Heart right ventricle (tissue), 16 donors: ENCODE results near the gene UBE2O. TPM values are rescaled to one million over a fixed set of nuclear protein-coding genes. Genes with fewer than 3 reads are reported as not detected.
A peak's percentile ranks its signal among the peaks of the same experiment; 100 is the strongest.

Experiments
- ATAC-seq, 8 donors: fragments of 200-7000 bp; cut with Tn5 transposase; one replicate each; pipeline ENCODE4 v1.9.1; 2020; ENCODE audit warnings: mild to moderate bottlenecking in 8 of 8, moderate library complexity in 8 of 8, moderate number of reproducible peaks in 1 of 8
- DNase-seq, 2 donors: peaks; one replicate each; pipeline ENCODE4 v3.0.0-alpha.2; 2020
- H3K27ac ChIP-seq, 10 donors: fragments of 200-600 bp; sonication (generic) in 2 of 10; one replicate each; pipeline versions ENCODE4 v1.5.0 to v1.8.0; 2020 to 2022; ENCODE audit warnings: mild to moderate bottlenecking in 3 of 10
- H3K27me3 ChIP-seq, 7 donors: fragments of 200-600 bp; one replicate each; pipeline ENCODE4 v1.8.0; 2021 to 2022; ENCODE audit warnings: mild to moderate bottlenecking in 2 of 7
- H3K36me3 ChIP-seq, 9 donors: fragments of 200-600 bp; sonication (generic) in 1 of 9; one replicate each; pipeline versions ENCODE4 v1.5.0 to v1.8.0; 2020 to 2022; ENCODE audit warnings: mild to moderate bottlenecking in 2 of 9
- H3K4me1 ChIP-seq, 9 donors: fragments of 200-600 bp; sonication (generic) in 1 of 9; one replicate each; pipeline versions ENCODE4 v1.5.0 to v1.8.0; 2020 to 2022; ENCODE audit warnings: mild to moderate bottlenecking in 4 of 9
- H3K4me3 ChIP-seq, 10 donors: fragments of 200-600 bp; sonication (generic) in 2 of 10; one replicate each; pipeline versions ENCODE4 v1.5.0 to v1.8.0; 2020 to 2022; ENCODE audit warnings: mild to moderate bottlenecking in 7 of 10, moderate library complexity in 2 of 10
- H3K9me3 ChIP-seq, 11 donors: fragments of 200-600 bp in 10 of 11; sonication (generic) in 2 of 11; one replicate each; pipeline versions ENCODE4 v1.5.0 to v1.8.0; 2013 to 2022; ENCODE audit warnings: mild to moderate bottlenecking in 2 of 11, control low read depth in 1 of 11, moderate library complexity in 1 of 11
- WGBS, 2 donors: extraction: QIAGEN DNeasy Blood & Tissue Kit; methylation state at CpG; one replicate each; pipeline ENCODE4 v1.1.7; 2013; ENCODE audit warnings: inconsistent platforms in 1 of 2; 5-methylcytosine and 5-hydroxymethylcytosine counted together
- intact Hi-C, 10 donors: fragments of 100-400 bp; cut with DNase I; formaldehyde crosslinking; loops; one replicate each; pipeline versions ENCODE4 v1.11.1 to v1.14.2; 2022
- polyA plus RNA-seq, 2 donors: library from polyadenylated mRNA; stranded (reverse); fragments of 200-250 nt; gene quantifications; one replicate each; pipeline ENCODE4 v1.2.3, GENCODE V29; 2013
- total RNA-seq, 10 donors: library from RNA; stranded (reverse); fragmentation: NEBNext Ultra II Directional in 3 of 10; extraction: Animal tissue kit (Norgen Biotek cat#: 25700) in 3 of 10; gene quantifications; one replicate each; pipeline versions ENCODE4 v1.2.1 to v1.2.4, GENCODE V29; 2021 to 2023
- TF ChIP-seq, protein P1 (sequence below), 9 donors: fragments of 200-600 bp; sonication (generic) in 2 of 9; IDR thresholded peaks; one replicate each; pipeline versions ENCODE4 v1.5.0 to v1.8.0; 2021 to 2022; ENCODE audit warnings: antibody characterized with exemption in 9 of 9, mild to moderate bottlenecking in 5 of 9, moderate library complexity in 1 of 9
- donor health status: Arrhythmogenic right ventricular cardiomyopathy.
- donor health status: ischemic (EF 13 %, LVEDD 7.1; RV severe dilation, severe dysfunction).
- donor health status: healthy with polysubstance abuse.
- donor health status: DM: no; HTN: yes; CAD: no.
- donor health status: DM: no; HTN: no; CAD: no.
- donor health status: ischemic (EF 25% LVEDD 6.9; RV normal size, moderate dysfunction).
- donor health status: ischemic (EF 25% LVEDD 5.7; RV mildly dilated, moderate dysfunction).
- donor health status: healthy.
- donor health status: DM: yes; HTN: yes; CAD: no.
- donor health status: Ischemic cardiomyopathy.
- donor health status: ischemic (EF 35%, LVEDD 5.7; RV mildly dilated, moderate dysfunction).
- donor health status: nonischemic (EF 11% LVEDD 7.7; RV severe dilation, severe dysfunction).
- donor health status: DM: yes; HTN: yes; CAD: no.
- donor health status: PGD.
- donor health status: ischemic (EF 29% LVEDD 5.4; RV normal size, mild dysfunction).
- donor health status: nonischemic (EF 23%, LVEDD 6.1; RV moderate dilation, normal function).

The UBE2O gene
- total and polyA plus RNA-seq, 12 donors = 9.1 to 39.0 (median 34.3) TPM

DNA sequence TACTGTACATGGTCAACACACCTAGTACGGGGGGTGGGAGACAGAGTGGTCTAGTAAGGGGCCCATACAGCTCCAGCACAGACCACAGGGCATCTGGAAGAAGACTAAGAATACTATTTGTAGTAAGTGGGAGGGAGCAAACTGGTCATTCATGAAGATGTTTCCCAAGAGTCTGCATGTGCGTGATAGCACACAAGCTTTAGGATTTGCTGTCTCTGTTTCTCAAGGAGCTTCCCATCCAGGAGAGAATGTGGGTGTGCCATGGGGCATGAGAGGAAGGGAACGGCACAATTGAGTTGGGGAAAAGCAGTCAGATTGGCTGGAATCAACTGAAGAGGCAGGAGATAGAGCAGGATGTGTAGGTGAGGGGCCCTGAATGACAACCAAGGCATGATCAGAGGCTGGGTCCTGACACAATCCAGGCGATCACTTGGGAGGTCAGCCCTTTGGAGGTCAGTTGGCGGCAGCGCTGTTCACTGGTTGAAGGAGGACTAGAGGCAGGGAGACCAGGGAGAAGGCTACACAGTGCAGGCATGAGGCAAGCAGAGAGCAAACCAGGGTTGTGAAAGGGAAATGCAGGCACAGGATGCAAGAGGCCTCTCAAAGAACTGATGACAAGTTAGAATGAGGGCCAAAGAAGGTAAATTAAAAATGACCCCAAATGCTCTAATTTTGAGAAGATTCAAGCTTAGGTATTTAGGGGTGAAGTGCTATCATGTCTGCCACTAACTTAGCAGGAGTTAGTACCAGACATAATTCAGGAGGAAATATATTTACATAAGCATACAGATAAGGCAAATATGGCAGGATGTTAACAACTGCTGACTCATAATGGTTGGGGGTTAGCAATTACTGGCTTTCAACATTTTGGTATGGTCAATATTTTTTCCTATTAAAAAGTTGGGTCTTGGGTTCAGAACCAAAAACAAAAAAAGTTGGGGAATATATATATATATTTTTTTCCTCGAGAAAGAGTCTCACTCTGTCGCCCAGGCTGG, 10.3 kb downstream of the UBE2O start:
- no peak for DNase-seq
- H3K9me3 ChIP-seq = no peaks in the 10 kb centered on the region
- no peaks in the 10 kb centered on the region for H3K36me3 ChIP-seq
- WGBS, 2 donors = 90 to 91% methylated on average over 8 of the region's 8 CpGs
- TF ChIP-seq, protein P1, sequence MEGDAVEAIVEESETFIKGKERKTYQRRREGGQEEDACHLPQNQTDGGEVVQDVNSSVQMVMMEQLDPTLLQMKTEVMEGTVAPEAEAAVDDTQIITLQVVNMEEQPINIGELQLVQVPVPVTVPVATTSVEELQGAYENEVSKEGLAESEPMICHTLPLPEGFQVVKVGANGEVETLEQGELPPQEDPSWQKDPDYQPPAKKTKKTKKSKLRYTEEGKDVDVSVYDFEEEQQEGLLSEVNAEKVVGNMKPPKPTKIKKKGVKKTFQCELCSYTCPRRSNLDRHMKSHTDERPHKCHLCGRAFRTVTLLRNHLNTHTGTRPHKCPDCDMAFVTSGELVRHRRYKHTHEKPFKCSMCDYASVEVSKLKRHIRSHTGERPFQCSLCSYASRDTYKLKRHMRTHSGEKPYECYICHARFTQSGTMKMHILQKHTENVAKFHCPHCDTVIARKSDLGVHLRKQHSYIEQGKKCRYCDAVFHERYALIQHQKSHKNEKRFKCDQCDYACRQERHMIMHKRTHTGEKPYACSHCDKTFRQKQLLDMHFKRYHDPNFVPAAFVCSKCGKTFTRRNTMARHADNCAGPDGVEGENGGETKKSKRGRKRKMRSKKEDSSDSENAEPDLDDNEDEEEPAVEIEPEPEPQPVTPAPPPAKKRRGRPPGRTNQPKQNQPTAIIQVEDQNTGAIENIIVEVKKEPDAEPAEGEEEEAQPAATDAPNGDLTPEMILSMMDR (IDR thresholded peaks at IDR 0.05) = no peak
- ATAC-seq = no peak
- no peaks in the 10 kb centered on the region for H3K27me3 ChIP-seq
- H3K27ac ChIP-seq = no peak overlapping the region
- H3K4me3 ChIP-seq = no peak overlapping the region
- intact Hi-C loops = no loop called here
- H3K4me1 ChIP-seq = peaks cover 3 to 97% (median 76%) of the 10 kb centered on the region in 9 donors

DNA sequence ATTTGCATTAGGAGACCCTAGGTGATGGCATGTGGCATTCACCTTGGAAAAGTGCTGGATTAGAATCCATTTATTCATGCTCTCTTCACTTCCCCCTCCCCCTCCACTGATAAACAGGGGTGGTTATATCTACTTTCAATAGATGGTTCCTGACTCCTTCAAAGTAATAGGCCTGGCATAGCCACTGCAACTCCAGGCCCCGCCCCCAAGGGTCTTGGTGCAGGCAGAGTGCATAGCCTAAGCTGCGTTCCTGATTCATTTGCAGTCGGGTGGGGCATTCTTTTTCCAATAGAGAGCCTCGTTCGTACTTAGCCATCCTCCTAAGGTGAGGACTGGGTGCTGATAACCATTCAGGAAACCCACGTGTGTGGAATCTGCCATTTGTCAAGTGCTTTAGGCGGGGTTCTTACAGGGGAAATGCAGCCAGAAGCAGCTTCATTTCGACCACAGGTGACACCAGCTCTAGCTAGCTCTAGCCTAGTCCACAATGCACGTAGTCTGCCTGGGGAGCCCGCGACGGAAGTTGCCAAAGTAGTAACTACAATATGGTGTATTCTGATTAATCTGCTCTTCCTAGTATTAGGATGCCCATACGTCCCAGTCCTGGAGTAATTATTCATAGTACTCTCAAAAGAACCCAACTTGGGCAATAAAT, 11.1 kb downstream of the UBE2O start:
- intact Hi-C loops = no loop called here
- no peak overlapping the region for H3K4me3 ChIP-seq
- TF ChIP-seq, protein P1 (IDR thresholded peaks at IDR 0.05) = no peak
- H3K27me3 ChIP-seq = no peaks in the 10 kb centered on the region
- no peak overlapping the region for H3K27ac ChIP-seq
- H3K4me1 ChIP-seq = peaks cover 3 to 94% (median 67%) of the 10 kb centered on the region in 9 donors
- WGBS, 2 donors = 66 to 74% methylated on average over 13 of the region's 13 CpGs
- H3K9me3 ChIP-seq = no peaks in the 10 kb centered on the region
- DNase-seq (no peak), ATAC-seq (no peak)
- H3K36me3 ChIP-seq = no peaks in the 10 kb centered on the region

- DNase-seq = no peak
- Histone ChIP-seq H3K9me3 (no peaks in the 10 kb centered on the region), H3K36me3 (no peaks in the 10 kb centered on the region), H3K4me1 (peaks cover 3 to 85% (median 68%) of the 10 kb centered on the region in 9 donors), H3K4me3 (no peak overlapping the region), H3K27me3 (no peaks in the 10 kb centered on the region), H3K27ac (peak overlapping the region in 2 of 10 donors; percentile 10 to 31)
- ATAC-seq = no peak
- intact Hi-C loops = no loop called here
- TF ChIP-seq, protein P1 (IDR thresholded peaks at IDR 0.05) = no peak
- WGBS, 2 donors = 63 to 69% methylated on average over 2 of the region's 2 CpGs
Observed at GRCh38 chr17:76440751-76441362, 12.1 kb downstream of the UBE2O start.

- no peaks in the 10 kb centered on the region for H3K27me3 ChIP-seq
- no peak overlapping the region for H3K4me3 ChIP-seq
- intact Hi-C loops = no loop called here
- WGBS, 2 donors = 81 to 84% methylated on average over 6 of the region's 6 CpGs
- no peak for DNase-seq
- no peaks in the 10 kb centered on the region for H3K36me3 ChIP-seq
- no peak for ATAC-seq
- H3K9me3 ChIP-seq = no peaks in the 10 kb centered on the region
- peaks cover 3 to 78% (median 60%) of the 10 kb centered on the region in 9 donors for H3K4me1 ChIP-seq
- TF ChIP-seq, protein P1 (IDR thresholded peaks at IDR 0.05) = no peak
- peak overlapping the region in 4 of 10 donors; percentile 24 to 53 (median 30) for H3K27ac ChIP-seq
Observed at GRCh38 chr17:76439314-76439928, 13.5 kb downstream of the UBE2O start.
